Measurements from ENCODE around the gene RENBP. TPM values are rescaled to one million over a fixed set of nuclear protein-coding genes. Genes with fewer than 3 reads are reported as not detected.

RENBP gene
- total RNA-seq, 1 donor from 2014 or later, result 13.4 TPM

- Mint-ChIP-seq H3K4me1 (ENCODE audit: low read depth) (no peaks in the 10 kb centered on the region), H3K4me3 (ENCODE audit: unreplicated experiment) (no peak overlapping the region), H3K27ac (ENCODE audit: unreplicated experiment) (no peak overlapping the region), H3K9me3 (ENCODE audit: low read depth) (no peaks in the 10 kb centered on the region), H3K36me3 (ENCODE audit: low read depth) (no peaks in the 10 kb centered on the region), H3K27me3 (ENCODE audit: low read depth) (no peaks in the 10 kb centered on the region)
- DNase-seq (ENCODE audit: low spot score), result no peak
- no peak for TF ChIP-seq CTCF (IDR thresholded peaks at IDR 0.05)
Observed at GRCh38 chrX:153911798-153912197, 32.6 kb downstream of the RENBP start.

- H3K9me3 Mint-ChIP-seq (ENCODE audit: low read depth), result no peaks in the 10 kb centered on the region
- DNase-seq (ENCODE audit: low spot score), result peak; percentile 94
- no peaks in the 10 kb centered on the region for H3K27me3 Mint-ChIP-seq (ENCODE audit: low read depth)
- no peak overlapping the region for H3K4me3 Mint-ChIP-seq (ENCODE audit: unreplicated experiment)
- no peak overlapping the region for H3K27ac Mint-ChIP-seq (ENCODE audit: unreplicated experiment)
- no peak for TF ChIP-seq CTCF (IDR thresholded peaks at IDR 0.05)
- no peaks in the 10 kb centered on the region for H3K36me3 Mint-ChIP-seq (ENCODE audit: low read depth)
- H3K4me1 Mint-ChIP-seq (ENCODE audit: low read depth), result no peaks in the 10 kb centered on the region
Observed at GRCh38 chrX:153910446-153910845, 34.0 kb downstream of the RENBP start.

- no peaks in the 10 kb centered on the region for H3K9me3 Mint-ChIP-seq (ENCODE audit: low read depth)
- H3K4me3 Mint-ChIP-seq (ENCODE audit: unreplicated experiment), result no peak overlapping the region
- H3K27me3 Mint-ChIP-seq (ENCODE audit: low read depth), result no peaks in the 10 kb centered on the region
- H3K36me3 Mint-ChIP-seq (ENCODE audit: low read depth), result no peaks in the 10 kb centered on the region
- TF ChIP-seq CTCF (IDR thresholded peaks at IDR 0.05), result no peak
- no peaks in the 10 kb centered on the region for H3K4me1 Mint-ChIP-seq (ENCODE audit: low read depth)
- H3K27ac Mint-ChIP-seq (ENCODE audit: unreplicated experiment), result no peak overlapping the region
- DNase-seq (ENCODE audit: low spot score), result peak; percentile 92
Observed at GRCh38 chrX:153909980-153910360, 34.5 kb downstream of the RENBP start.

- no peak for TF ChIP-seq CTCF (IDR thresholded peaks at IDR 0.05)
- Mint-ChIP-seq H3K36me3 (ENCODE audit: low read depth) (no peaks in the 10 kb centered on the region), H3K27ac (ENCODE audit: unreplicated experiment) (no peak overlapping the region), H3K27me3 (ENCODE audit: low read depth) (no peaks in the 10 kb centered on the region), H3K4me3 (ENCODE audit: unreplicated experiment) (no peak overlapping the region), H3K9me3 (ENCODE audit: low read depth) (no peaks in the 10 kb centered on the region), H3K4me1 (ENCODE audit: low read depth) (no peaks in the 10 kb centered on the region)
- DNase-seq (ENCODE audit: low spot score), result peak; percentile 88
Observed at GRCh38 chrX:153909024-153909979, 35.1 kb downstream of the RENBP start.

GRCh38 chrX:153908219-153908860 is 36.1 kb downstream of the RENBP start:
- no peaks in the 10 kb centered on the region for H3K9me3 Mint-ChIP-seq (ENCODE audit: low read depth)
- H3K27me3 Mint-ChIP-seq (ENCODE audit: low read depth), result no peaks in the 10 kb centered on the region
- H3K27ac Mint-ChIP-seq (ENCODE audit: unreplicated experiment), result no peak overlapping the region
- peak; percentile 90 for DNase-seq (ENCODE audit: low spot score)
- H3K36me3 Mint-ChIP-seq (ENCODE audit: low read depth), result no peaks in the 10 kb centered on the region
- H3K4me3 Mint-ChIP-seq (ENCODE audit: unreplicated experiment), result no peak overlapping the region
- no peak for TF ChIP-seq CTCF (IDR thresholded peaks at IDR 0.05)
- H3K4me1 Mint-ChIP-seq (ENCODE audit: low read depth), result peaks cover under 1% of the 10 kb centered on the region

Data from chondrocyte (in vitro differentiated cells).